Subcutaneous abdominal adipose tissue (tissue), 5 donors: ENCODE measurements around the gene BRICD5.

Experiments used
- H3K27ac ChIP-seq: one replicate; pipeline ENCODE4 v1.7.0; 2013; ENCODE audit warnings: low read depth, mild to moderate bottlenecking, inconsistent platforms, low read length, moderate library complexity
- H3K27me3 ChIP-seq, 5 donors: one replicate each; pipeline ENCODE4 v1.7.0; 2013; ENCODE audit warnings: low read length in 5 of 5, inconsistent platforms in 1 of 5; ENCODE audit not compliant: control insufficient read depth in 5 of 5, insufficient read depth in 4 of 5
- H3K36me3 ChIP-seq, 5 donors: one replicate each; pipeline ENCODE4 v1.7.0; 2013; ENCODE audit warnings: low read length in 5 of 5; ENCODE audit not compliant: control insufficient read depth in 5 of 5, insufficient read depth in 5 of 5
- H3K4me1 ChIP-seq, 5 donors: one replicate each; pipeline ENCODE4 v1.7.0; 2013; ENCODE audit warnings: low read length in 5 of 5, mild to moderate bottlenecking in 3 of 5, moderate library complexity in 1 of 5; ENCODE audit not compliant: control insufficient read depth in 5 of 5, insufficient read depth in 5 of 5
- H3K4me3 ChIP-seq, 5 donors: one replicate each; pipeline ENCODE4 v1.7.0; 2013; ENCODE audit warnings: low read length in 5 of 5, low read depth in 1 of 5
- H3K9ac ChIP-seq, 5 donors: one replicate each; pipeline ENCODE4 v1.7.0; 2013; ENCODE audit warnings: low read length in 5 of 5, mild to moderate bottlenecking in 4 of 5, moderate library complexity in 3 of 5
- H3K9me3 ChIP-seq, 5 donors: one replicate each; pipeline ENCODE4 v1.7.0; 2013; ENCODE audit warnings: low read length in 5 of 5; ENCODE audit not compliant: control insufficient read depth in 5 of 5
- donor health status: healthy.
- donor health status: healthy.
- donor health status: healthy.
- donor health status: healthy.
- donor health status: healthy.

BRICD5 gene

DNA sequence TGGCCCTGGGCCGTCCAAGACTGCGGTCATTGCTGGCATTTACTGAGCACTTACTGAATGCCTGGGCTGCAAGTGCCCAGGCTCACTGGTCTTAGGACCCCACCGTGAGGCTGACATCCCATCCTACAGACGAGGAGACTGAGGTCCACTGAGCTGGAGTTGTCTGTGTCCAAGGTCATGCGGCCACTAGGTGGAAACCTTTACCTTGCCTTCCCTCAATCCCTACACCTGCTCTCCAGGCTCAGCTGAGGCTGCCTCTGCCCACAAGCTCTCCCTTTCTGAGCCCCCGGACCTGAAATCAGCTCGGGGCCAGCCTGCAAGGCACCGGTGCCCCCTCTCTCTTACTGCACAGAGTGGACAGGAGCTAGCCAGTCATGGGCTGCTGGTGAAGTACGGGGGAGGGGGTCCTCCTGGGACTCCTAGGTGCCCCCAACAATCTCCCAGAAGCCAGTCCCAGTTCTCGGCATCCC is 15.8 kb downstream of the BRICD5 start:
- Histone ChIP-seq H3K27me3 (peaks cover 29 to 46% (median 38%) of the 10 kb centered on the region in 5 donors), H3K4me3 (no peak overlapping the region), H3K9me3 (no peaks in the 10 kb centered on the region), H3K36me3 (no peaks in the 10 kb centered on the region), H3K9ac (no peak overlapping the region), H3K27ac (no peak overlapping the region), H3K4me1 (peaks cover 0 to 10% (median 6%) of the 10 kb centered on the region in 5 donors)

DNA sequence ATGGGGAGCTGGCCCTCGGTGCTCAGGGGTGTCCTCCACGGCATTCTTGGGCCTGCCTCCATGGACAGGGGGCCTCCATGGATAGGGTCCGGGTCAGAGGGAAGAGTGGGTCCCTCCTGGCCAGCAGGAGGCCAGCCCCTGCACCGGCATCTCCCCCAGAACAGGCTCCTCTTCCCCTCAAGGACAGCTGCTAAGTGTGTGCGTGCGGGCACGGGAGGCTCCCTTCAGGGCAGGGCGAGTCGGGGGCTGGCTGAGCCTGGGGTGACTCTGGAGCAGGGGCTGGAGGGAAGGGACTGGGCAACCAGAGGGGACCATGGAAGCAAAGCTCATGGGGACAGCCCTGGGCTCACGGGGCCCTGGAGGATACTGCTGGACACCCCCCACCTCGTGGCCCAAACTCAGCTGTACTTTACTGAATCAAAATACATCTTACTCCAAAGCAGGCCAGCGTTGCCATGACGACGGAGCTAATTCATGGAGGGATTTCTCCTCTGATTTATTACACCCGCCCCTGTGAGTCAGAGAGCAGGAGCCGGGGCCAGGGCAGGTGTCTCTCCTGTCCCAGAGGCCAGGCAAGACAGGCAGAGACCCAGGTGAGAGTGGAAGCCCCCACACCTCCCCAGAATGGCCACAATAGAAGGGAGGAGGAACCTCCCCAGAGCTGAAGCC is 16.4 kb downstream of the BRICD5 start:
- H3K4me1 ChIP-seq = peaks cover 0 to 10% (median 6%) of the 10 kb centered on the region in 5 donors
- H3K9ac ChIP-seq = no peak overlapping the region
- no peak overlapping the region for H3K4me3 ChIP-seq
- no peaks in the 10 kb centered on the region for H3K36me3 ChIP-seq
- H3K9me3 ChIP-seq = no peaks in the 10 kb centered on the region
- peaks cover 29 to 46% (median 38%) of the 10 kb centered on the region in 5 donors for H3K27me3 ChIP-seq
- H3K27ac ChIP-seq = no peak overlapping the region

GRCh38 chr16:2191446-2191706 is 19.3 kb downstream of the BRICD5 start:
- Histone ChIP-seq H3K9me3 (no peaks in the 10 kb centered on the region), H3K27me3 (peaks cover 17 to 26% (median 24%) of the 10 kb centered on the region in 5 donors), H3K27ac (no peak overlapping the region), H3K9ac (no peak overlapping the region), H3K4me1 (peaks cover 0 to 8% (median 6%) of the 10 kb centered on the region in 5 donors), H3K4me3 (no peak overlapping the region), H3K36me3 (no peaks in the 10 kb centered on the region)

DNA sequence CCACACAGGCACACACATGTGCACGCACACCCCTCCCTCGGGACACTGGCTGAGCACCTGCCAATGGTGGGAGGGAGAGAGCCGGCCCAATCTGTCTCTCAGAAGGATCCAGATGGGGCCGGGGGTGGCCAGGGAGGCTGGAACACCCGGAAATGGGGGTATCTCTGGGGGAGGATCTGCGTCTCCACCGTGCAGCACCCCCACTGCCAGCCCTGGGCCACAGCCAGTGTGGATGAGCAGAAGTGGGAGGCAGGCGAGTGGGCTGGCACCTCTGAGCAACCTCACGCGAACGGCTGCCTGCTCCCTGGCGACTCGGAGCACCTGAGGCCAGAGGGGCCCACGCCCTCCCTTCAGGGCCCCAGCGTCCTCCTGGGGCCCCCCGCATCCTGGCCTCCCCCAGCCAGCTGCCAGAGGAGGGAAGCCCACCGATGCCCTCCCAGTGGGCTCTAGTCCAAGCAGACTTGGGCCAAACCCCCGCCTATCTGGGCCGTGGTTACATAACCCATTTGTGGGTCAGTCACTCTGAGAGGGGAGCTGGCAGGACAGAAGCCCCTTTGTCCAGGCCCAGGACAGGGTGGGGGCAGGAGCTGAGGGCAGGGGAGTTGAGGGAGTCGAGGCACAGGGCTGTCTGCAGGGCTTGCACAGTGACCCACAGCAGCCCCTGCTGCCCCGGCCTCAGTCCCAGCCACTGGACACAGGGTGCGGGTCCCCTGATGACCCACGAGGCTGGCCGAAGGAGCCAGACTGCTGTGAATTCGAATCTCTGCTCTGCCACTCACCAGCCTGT is 19.8 kb downstream of the BRICD5 start:
- Histone ChIP-seq H3K4me1 (peaks cover 0 to 6% (median 6%) of the 10 kb centered on the region in 5 donors), H3K27me3 (peaks cover 17 to 26% (median 24%) of the 10 kb centered on the region in 5 donors), H3K9me3 (no peaks in the 10 kb centered on the region), H3K36me3 (no peaks in the 10 kb centered on the region), H3K27ac (no peak overlapping the region), H3K9ac (no peak overlapping the region), H3K4me3 (no peak overlapping the region)

DNA sequence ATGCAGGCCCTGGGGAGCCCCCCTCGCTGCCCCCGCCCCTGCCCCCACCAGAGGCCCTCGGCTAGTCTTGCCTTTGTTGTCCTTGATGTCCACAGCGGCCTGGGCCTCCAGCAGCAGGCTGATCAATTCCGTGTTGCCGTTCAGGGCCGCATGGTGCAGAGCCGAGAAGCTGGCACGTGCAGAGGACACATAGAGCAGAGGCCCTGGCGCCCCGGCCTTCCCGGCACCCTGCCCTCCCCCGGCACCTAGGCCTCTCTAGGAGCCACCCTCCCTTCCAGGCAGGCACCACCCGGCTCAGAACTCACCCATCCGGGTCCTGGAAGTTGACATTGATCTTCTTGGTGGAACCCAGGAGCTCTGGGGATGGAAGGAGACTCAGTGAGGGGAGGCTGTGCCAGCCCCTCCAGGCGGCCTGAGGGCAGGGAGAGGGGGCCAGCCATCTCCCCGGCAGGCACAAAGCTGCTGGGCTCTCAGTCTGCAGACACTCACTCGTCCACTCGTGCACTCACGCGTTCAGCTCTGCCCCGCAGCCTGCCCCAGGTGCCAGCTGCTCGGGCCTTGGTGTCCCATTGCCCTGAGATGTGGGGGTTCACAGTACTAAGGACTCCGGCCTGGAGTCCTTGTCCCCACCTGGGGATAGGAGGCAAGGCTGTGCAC is 20.5 kb downstream of the BRICD5 start:
- Histone ChIP-seq H3K36me3 (no peaks in the 10 kb centered on the region), H3K4me1 (no peaks in the 10 kb centered on the region), H3K27me3 (peaks cover 10 to 21% (median 18%) of the 10 kb centered on the region in 5 donors), H3K27ac (no peak overlapping the region), H3K9me3 (no peaks in the 10 kb centered on the region), H3K9ac (no peak overlapping the region), H3K4me3 (no peak overlapping the region)

GRCh38 chr16:2189252-2189893 is 21.3 kb downstream of the BRICD5 start:
- no peaks in the 10 kb centered on the region for H3K4me1 ChIP-seq
- no peak overlapping the region for H3K4me3 ChIP-seq
- no peak overlapping the region for H3K9ac ChIP-seq
- no peaks in the 10 kb centered on the region for H3K9me3 ChIP-seq
- H3K27ac ChIP-seq = no peak overlapping the region
- peaks cover 4 to 16% (median 10%) of the 10 kb centered on the region in 5 donors for H3K27me3 ChIP-seq
- H3K36me3 ChIP-seq = no peaks in the 10 kb centered on the region

GRCh38 chr16:2188395-2188794 is 22.3 kb downstream of the BRICD5 start:
- no peaks in the 10 kb centered on the region for H3K36me3 ChIP-seq
- H3K4me3 ChIP-seq = no peak overlapping the region
- H3K9me3 ChIP-seq = no peaks in the 10 kb centered on the region
- no peak overlapping the region for H3K27ac ChIP-seq
- H3K4me1 ChIP-seq = no peaks in the 10 kb centered on the region
- H3K27me3 ChIP-seq = peaks cover 0 to 8% (median under 1%) of the 10 kb centered on the region in 5 donors
- H3K9ac ChIP-seq = no peak overlapping the region

GRCh38 chr16:2187212-2187611 is 23.5 kb downstream of the BRICD5 start:
- H3K27ac ChIP-seq = no peak overlapping the region
- H3K4me3 ChIP-seq = no peak overlapping the region
- no peaks in the 10 kb centered on the region for H3K4me1 ChIP-seq
- H3K9ac ChIP-seq = no peak overlapping the region
- H3K9me3 ChIP-seq = peaks cover 0 to under 1% (median 0%) of the 10 kb centered on the region in 5 donors
- H3K27me3 ChIP-seq = peaks cover 0 to 4% (median 0%) of the 10 kb centered on the region in 5 donors
- H3K36me3 ChIP-seq = no peaks in the 10 kb centered on the region

DNA sequence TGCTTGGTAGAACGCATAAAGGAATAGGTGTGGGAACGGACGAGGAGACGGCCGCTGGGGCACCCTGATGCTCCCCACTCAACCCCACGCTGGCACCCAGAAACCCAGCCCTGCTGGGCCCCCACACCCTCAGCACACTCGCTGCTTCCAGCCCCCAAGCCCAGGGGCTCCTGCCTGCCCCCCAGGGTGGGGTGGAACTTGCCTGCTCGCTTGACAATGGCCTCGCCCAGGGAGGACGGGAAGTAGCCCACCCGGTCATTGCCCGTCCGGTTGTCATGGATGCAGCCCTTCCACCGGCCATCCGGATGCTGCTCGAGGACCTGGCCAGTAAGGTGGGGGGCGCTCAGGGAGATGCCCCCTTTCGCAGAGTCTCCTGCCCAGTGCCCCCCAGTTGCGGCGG is 24.2 kb downstream of the BRICD5 start:
- no peak overlapping the region for H3K4me3 ChIP-seq
- H3K9me3 ChIP-seq = peaks cover 0 to 6% (median 0%) of the 10 kb centered on the region in 5 donors
- H3K27me3 ChIP-seq = peaks cover 0 to 3% (median 0%) of the 10 kb centered on the region in 5 donors
- no peaks in the 10 kb centered on the region for H3K36me3 ChIP-seq
- H3K9ac ChIP-seq = no peak overlapping the region
- no peak overlapping the region for H3K27ac ChIP-seq
- H3K4me1 ChIP-seq = no peaks in the 10 kb centered on the region
